Activated T-helper 2 cell treated with anti-CD3 and anti-CD28 coated beads, Interferon-gamma antibody, Interleukin-2, Interleukin-4, amounts not matched to agents 10 μg/mL and 5 μg/mL and 100 μg/mL, durations not matched to agents 14 hours and 24 hours and 36 hours (primary cell): ENCODE results near the gene CALD1. TPM values are rescaled to one million over a fixed set of nuclear protein-coding genes. Genes with fewer than 3 reads are reported as not detected.

ENCODE experiments used
- DNase-seq: peaks from one replicate; pipeline ENCODE4 v3.0.0; 2021; ENCODE audit warnings: low spot score
- H3K27ac Mint-ChIP-seq: one replicate; pipeline ENCODE4 v1.8.0; 2021; ENCODE audit warnings: mixed read lengths
- H3K27me3 Mint-ChIP-seq: one replicate; pipeline ENCODE4 v1.8.0; 2021; ENCODE audit warnings: low read depth, mixed read lengths
- H3K36me3 Mint-ChIP-seq: one replicate; pipeline ENCODE4 v1.8.0; 2021; ENCODE audit warnings: low read depth, mixed read lengths
- H3K4me1 Mint-ChIP-seq: one replicate; pipeline ENCODE4 v1.8.0; 2021; ENCODE audit warnings: low read depth, mixed read lengths
- H3K4me3 Mint-ChIP-seq: one replicate; pipeline ENCODE4 v1.8.0; 2021; ENCODE audit warnings: low read depth, mild to moderate bottlenecking, moderate library complexity, mixed read lengths
- H3K9me3 Mint-ChIP-seq: one replicate; pipeline ENCODE4 v1.8.0; 2021; ENCODE audit warnings: mixed read lengths
- intact Hi-C: fragments of 100-400 bp; cut with micrococcal nuclease; formaldehyde crosslinking; loops from one replicate; pipeline ENCODE4 v1.15.1; 2023
- total RNA-seq: library from RNA; stranded (reverse); gene quantifications from 2 replicates; pipeline ENCODE4 v1.2.3, GENCODE V29; 2022

Gene CALD1
- total RNA-seq, 1 donor from 2014 or later, result 10.1 TPM

- Mint-ChIP-seq H3K27me3 (no peaks in the 10 kb centered on the region), H3K9me3 (no peaks in the 10 kb centered on the region), H3K4me3 (no peak overlapping the region), H3K27ac (no peak overlapping the region), H3K36me3 (no peaks in the 10 kb centered on the region), H3K4me1 (peaks cover 20% of the 10 kb centered on the region)
- intact Hi-C loops, result no loop called here
- no peak for DNase-seq
Observed at GRCh38 chr7:134938141-134938540, 158.7 kb downstream of the CALD1 start.

- H3K36me3 Mint-ChIP-seq, result no peaks in the 10 kb centered on the region
- peaks cover 15% of the 10 kb centered on the region for H3K4me1 Mint-ChIP-seq
- H3K9me3 Mint-ChIP-seq, result no peaks in the 10 kb centered on the region
- no peak overlapping the region for H3K4me3 Mint-ChIP-seq
- no peak overlapping the region for H3K27ac Mint-ChIP-seq
- no peaks in the 10 kb centered on the region for H3K27me3 Mint-ChIP-seq
- no peak for DNase-seq
- intact Hi-C loops, result no loop called here
Observed at GRCh38 chr7:134939136-134939535, 159.7 kb downstream of the CALD1 start.

GRCh38 chr7:134940729-134941128 is 161.3 kb downstream of the CALD1 start:
- Mint-ChIP-seq H3K27me3 (no peaks in the 10 kb centered on the region), H3K9me3 (no peaks in the 10 kb centered on the region), H3K36me3 (no peaks in the 10 kb centered on the region), H3K4me1 (peaks cover 7% of the 10 kb centered on the region), H3K4me3 (no peak overlapping the region), H3K27ac (no peak overlapping the region)
- intact Hi-C loops, result no loop called here
- no peak for DNase-seq

GRCh38 chr7:134941185-134941900 is 161.9 kb downstream of the CALD1 start:
- H3K27me3 Mint-ChIP-seq, result no peaks in the 10 kb centered on the region
- no peaks in the 10 kb centered on the region for H3K36me3 Mint-ChIP-seq
- H3K27ac Mint-ChIP-seq, result no peak overlapping the region
- no peak for DNase-seq
- H3K4me1 Mint-ChIP-seq, result peaks cover 8% of the 10 kb centered on the region
- no peak overlapping the region for H3K4me3 Mint-ChIP-seq
- no peaks in the 10 kb centered on the region for H3K9me3 Mint-ChIP-seq
- intact Hi-C loops, result no loop called here

- H3K4me1 Mint-ChIP-seq, result peaks cover 8% of the 10 kb centered on the region
- no peak for DNase-seq
- H3K27ac Mint-ChIP-seq, result no peak overlapping the region
- intact Hi-C loops, result no loop called here
- no peaks in the 10 kb centered on the region for H3K9me3 Mint-ChIP-seq
- H3K27me3 Mint-ChIP-seq, result no peaks in the 10 kb centered on the region
- H3K4me3 Mint-ChIP-seq, result no peak overlapping the region
- no peaks in the 10 kb centered on the region for H3K36me3 Mint-ChIP-seq
Observed at GRCh38 chr7:134941952-134942351, 162.5 kb downstream of the CALD1 start.

- Mint-ChIP-seq H3K27ac (no peak overlapping the region), H3K36me3 (no peaks in the 10 kb centered on the region), H3K4me3 (no peak overlapping the region), H3K9me3 (no peaks in the 10 kb centered on the region), H3K4me1 (peaks cover 9% of the 10 kb centered on the region), H3K27me3 (no peaks in the 10 kb centered on the region)
- intact Hi-C loops, result no loop called here
- no peak for DNase-seq
Observed at GRCh38 chr7:134942690-134943466, 163.4 kb downstream of the CALD1 start.

GRCh38 chr7:134943785-134944400 is 164.5 kb downstream of the CALD1 start:
- H3K4me1 Mint-ChIP-seq, result peaks cover 9% of the 10 kb centered on the region
- H3K27me3 Mint-ChIP-seq, result no peaks in the 10 kb centered on the region
- no peaks in the 10 kb centered on the region for H3K36me3 Mint-ChIP-seq
- H3K27ac Mint-ChIP-seq, result no peak overlapping the region
- H3K4me3 Mint-ChIP-seq, result no peak overlapping the region
- no peaks in the 10 kb centered on the region for H3K9me3 Mint-ChIP-seq
- intact Hi-C loops, result no loop called here
- DNase-seq, result no peak

GRCh38 chr7:134945691-134946090 is 166.3 kb downstream of the CALD1 start:
- Mint-ChIP-seq H3K4me3 (no peak overlapping the region), H3K9me3 (no peaks in the 10 kb centered on the region), H3K4me1 (peaks cover 11% of the 10 kb centered on the region), H3K27ac (no peak overlapping the region), H3K27me3 (no peaks in the 10 kb centered on the region), H3K36me3 (no peaks in the 10 kb centered on the region)
- no peak for DNase-seq
- intact Hi-C loops, result loop anchor here (5.0 kb wide), 1 partner anchor 193 kb away; no protein-coding TSS in a partner anchor

- H3K4me1 Mint-ChIP-seq, result peaks cover 11% of the 10 kb centered on the region
- intact Hi-C loops, result loop anchor here (5.0 kb wide), 1 partner anchor 194 kb away; no protein-coding TSS in a partner anchor
- H3K9me3 Mint-ChIP-seq, result no peaks in the 10 kb centered on the region
- H3K27ac Mint-ChIP-seq, result no peak overlapping the region
- no peak overlapping the region for H3K4me3 Mint-ChIP-seq
- H3K36me3 Mint-ChIP-seq, result no peaks in the 10 kb centered on the region
- DNase-seq, result no peak
- no peaks in the 10 kb centered on the region for H3K27me3 Mint-ChIP-seq
Observed at GRCh38 chr7:134946260-134946659, 166.8 kb downstream of the CALD1 start.

- H3K27me3 Mint-ChIP-seq, result no peaks in the 10 kb centered on the region
- H3K4me1 Mint-ChIP-seq, result peaks cover 11% of the 10 kb centered on the region
- no peaks in the 10 kb centered on the region for H3K36me3 Mint-ChIP-seq
- H3K4me3 Mint-ChIP-seq, result no peak overlapping the region
- intact Hi-C loops, result loop anchor here (5.0 kb wide), 1 partner anchor 195 kb away; no protein-coding TSS in a partner anchor
- no peak for DNase-seq
- H3K27ac Mint-ChIP-seq, result no peak overlapping the region
- H3K9me3 Mint-ChIP-seq, result no peaks in the 10 kb centered on the region
Observed at GRCh38 chr7:134947329-134947728, 167.9 kb downstream of the CALD1 start.

GRCh38 chr7:134947831-134948230 is 168.4 kb downstream of the CALD1 start:
- Mint-ChIP-seq H3K4me1 (peaks cover 11% of the 10 kb centered on the region), H3K36me3 (no peaks in the 10 kb centered on the region), H3K4me3 (no peak overlapping the region), H3K9me3 (no peaks in the 10 kb centered on the region), H3K27me3 (no peaks in the 10 kb centered on the region), H3K27ac (no peak overlapping the region)
- intact Hi-C loops, result loop anchor here (5.0 kb wide), 1 partner anchor 196 kb away; no protein-coding TSS in a partner anchor
- no peak for DNase-seq

- Mint-ChIP-seq H3K4me3 (no peak overlapping the region), H3K36me3 (no peaks in the 10 kb centered on the region), H3K27me3 (no peaks in the 10 kb centered on the region), H3K4me1 (peaks cover 10% of the 10 kb centered on the region), H3K27ac (no peak overlapping the region), H3K9me3 (no peaks in the 10 kb centered on the region)
- no peak for DNase-seq
- intact Hi-C loops, result loop anchor here (5.0 kb wide), 1 partner anchor 196 kb away; no protein-coding TSS in a partner anchor
Observed at GRCh38 chr7:134948246-134948645, 168.8 kb downstream of the CALD1 start.

- no peak overlapping the region for H3K27ac Mint-ChIP-seq
- no peaks in the 10 kb centered on the region for H3K27me3 Mint-ChIP-seq
- H3K4me3 Mint-ChIP-seq, result no peak overlapping the region
- no peaks in the 10 kb centered on the region for H3K36me3 Mint-ChIP-seq
- DNase-seq, result no peak
- no peaks in the 10 kb centered on the region for H3K9me3 Mint-ChIP-seq
- intact Hi-C loops, result loop anchor here (5.0 kb wide), 1 partner anchor 196 kb away; no protein-coding TSS in a partner anchor
- H3K4me1 Mint-ChIP-seq, result peaks cover 10% of the 10 kb centered on the region
Observed at GRCh38 chr7:134948736-134949135, 169.3 kb downstream of the CALD1 start.
